Sigmoid colon (tissue), 4 donors: ENCODE results near the gene ARHGAP6.
"Not testable (repeated sequence)": the region's sequence is repeated elsewhere in the genome, so short reads cannot be mapped to it uniquely, and the experiment has no call there.

Experiments
- EP300 ChIP-seq, 4 donors: sonication (generic); formaldehyde crosslinking; IDR thresholded peaks; one replicate each; pipeline ENCODE4 v1.6.1; 2017; ENCODE audit warnings: antibody characterized with exemption in 4 of 4
- POLR2A ChIP-seq, 2 donors: fragments of 450-650 bp; IDR thresholded peaks; one replicate each; pipeline ENCODE4 v1.6.1; 2016; ENCODE audit warnings: antibody characterized with exemption in 2 of 2, mild to moderate bottlenecking in 2 of 2, moderate library complexity in 2 of 2
- POLR2AphosphoS5 ChIP-seq, 4 donors: sonication (generic); formaldehyde crosslinking; IDR thresholded peaks; one replicate each; pipeline ENCODE4 v1.6.1; 2017; ENCODE audit warnings: antibody characterized with exemption in 4 of 4
- TF ChIP-seq, protein P1 (sequence below), 4 experiments: fragments of 450-650 bp in 3 of 4; fragments of 200-600 bp in 1 of 4; IDR thresholded peaks; one replicate each; pipeline ENCODE4 v1.5.1; 2016 to 2019; ENCODE audit warnings: antibody characterized with exemption in 4 of 4, mild to moderate bottlenecking in 3 of 4, moderate library complexity in 2 of 4

DNA sequence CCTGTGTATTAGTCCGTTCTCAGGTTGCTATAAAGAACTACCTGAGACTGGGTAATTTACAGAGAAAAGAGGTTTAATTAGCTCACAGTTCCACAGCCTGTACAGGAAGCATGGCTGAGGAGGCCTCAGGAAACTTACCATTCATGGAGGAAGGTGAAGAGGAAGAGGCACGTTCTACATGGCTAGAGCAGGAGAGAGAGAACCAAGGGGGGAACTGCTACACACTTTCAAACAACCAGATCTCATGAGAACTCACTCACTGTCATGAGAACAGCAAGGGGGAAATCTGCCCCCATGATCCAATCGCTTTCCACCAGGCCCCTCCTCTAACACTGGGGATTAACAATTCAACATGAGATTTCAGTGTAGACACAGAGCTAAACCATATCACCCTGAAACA, 51.5 kb downstream of the ARHGAP6 start:
- TF ChIP-seq POLR2AphosphoS5, POLR2A, EP300 (IDR thresholded peaks at IDR 0.05): not testable (repeated sequence)
- TF ChIP-seq, protein P1, sequence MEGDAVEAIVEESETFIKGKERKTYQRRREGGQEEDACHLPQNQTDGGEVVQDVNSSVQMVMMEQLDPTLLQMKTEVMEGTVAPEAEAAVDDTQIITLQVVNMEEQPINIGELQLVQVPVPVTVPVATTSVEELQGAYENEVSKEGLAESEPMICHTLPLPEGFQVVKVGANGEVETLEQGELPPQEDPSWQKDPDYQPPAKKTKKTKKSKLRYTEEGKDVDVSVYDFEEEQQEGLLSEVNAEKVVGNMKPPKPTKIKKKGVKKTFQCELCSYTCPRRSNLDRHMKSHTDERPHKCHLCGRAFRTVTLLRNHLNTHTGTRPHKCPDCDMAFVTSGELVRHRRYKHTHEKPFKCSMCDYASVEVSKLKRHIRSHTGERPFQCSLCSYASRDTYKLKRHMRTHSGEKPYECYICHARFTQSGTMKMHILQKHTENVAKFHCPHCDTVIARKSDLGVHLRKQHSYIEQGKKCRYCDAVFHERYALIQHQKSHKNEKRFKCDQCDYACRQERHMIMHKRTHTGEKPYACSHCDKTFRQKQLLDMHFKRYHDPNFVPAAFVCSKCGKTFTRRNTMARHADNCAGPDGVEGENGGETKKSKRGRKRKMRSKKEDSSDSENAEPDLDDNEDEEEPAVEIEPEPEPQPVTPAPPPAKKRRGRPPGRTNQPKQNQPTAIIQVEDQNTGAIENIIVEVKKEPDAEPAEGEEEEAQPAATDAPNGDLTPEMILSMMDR (IDR thresholded peaks at IDR 0.05) = not testable (repeated sequence)
